Fibroblast of pulmonary artery (primary cell): ENCODE data around the gene ABI3BP.

Experiments
- DNase-seq: peaks from one replicate; pipeline ENCODE4 v3.0.0-alpha.2; 2010; ENCODE audit warnings: low read depth
- H3K4me3 ChIP-seq: replicated peaks from 2 replicates; pipeline ENCODE4 v1.5.1; 2011; ENCODE audit warnings: low read depth, mild to moderate bottlenecking, control low read depth, low read length, moderate library complexity
- TF ChIP-seq, protein P1 (sequence below): IDR thresholded peaks from 2 replicates; pipeline ENCODE4 v1.5.1; 2011; ENCODE audit warnings: mild to moderate bottlenecking, control low read depth, low read length, inconsistent platforms; ENCODE audit errors: missing control alignments

The ABI3BP gene

DNA sequence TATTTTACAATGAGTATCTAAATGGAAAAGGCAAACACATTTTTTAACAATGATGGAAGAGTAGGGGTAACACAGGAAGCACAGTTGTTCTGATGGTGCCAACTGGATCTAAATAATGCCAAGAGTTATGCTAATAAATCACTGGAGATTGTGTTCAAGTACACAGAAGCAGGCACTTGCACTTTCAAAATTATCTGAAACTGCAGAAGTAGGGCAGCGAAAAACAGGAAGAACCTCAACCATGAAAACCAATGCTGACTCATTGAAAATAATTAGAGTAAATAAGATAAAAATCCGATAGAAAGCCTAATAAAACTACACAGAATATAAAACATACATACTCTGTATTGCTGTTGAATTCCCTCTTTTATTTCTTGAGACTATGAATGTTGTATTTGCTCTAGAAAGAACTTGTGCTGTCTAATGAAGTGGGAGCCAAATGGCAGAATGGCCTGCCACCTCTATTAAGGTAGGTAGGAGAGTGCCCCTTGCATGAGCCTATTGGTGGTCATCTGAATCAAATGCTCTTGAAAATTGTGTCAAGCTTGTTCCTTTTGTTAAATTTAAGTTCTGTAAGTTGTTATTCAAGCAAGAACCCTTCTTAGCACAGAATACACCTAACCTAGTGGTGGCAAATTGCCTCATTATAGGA, 93.7 kb downstream of the ABI3BP start:
- H3K4me3 ChIP-seq, result no peak overlapping the region
- peak; percentile 43 for DNase-seq
- TF ChIP-seq, protein P1, sequence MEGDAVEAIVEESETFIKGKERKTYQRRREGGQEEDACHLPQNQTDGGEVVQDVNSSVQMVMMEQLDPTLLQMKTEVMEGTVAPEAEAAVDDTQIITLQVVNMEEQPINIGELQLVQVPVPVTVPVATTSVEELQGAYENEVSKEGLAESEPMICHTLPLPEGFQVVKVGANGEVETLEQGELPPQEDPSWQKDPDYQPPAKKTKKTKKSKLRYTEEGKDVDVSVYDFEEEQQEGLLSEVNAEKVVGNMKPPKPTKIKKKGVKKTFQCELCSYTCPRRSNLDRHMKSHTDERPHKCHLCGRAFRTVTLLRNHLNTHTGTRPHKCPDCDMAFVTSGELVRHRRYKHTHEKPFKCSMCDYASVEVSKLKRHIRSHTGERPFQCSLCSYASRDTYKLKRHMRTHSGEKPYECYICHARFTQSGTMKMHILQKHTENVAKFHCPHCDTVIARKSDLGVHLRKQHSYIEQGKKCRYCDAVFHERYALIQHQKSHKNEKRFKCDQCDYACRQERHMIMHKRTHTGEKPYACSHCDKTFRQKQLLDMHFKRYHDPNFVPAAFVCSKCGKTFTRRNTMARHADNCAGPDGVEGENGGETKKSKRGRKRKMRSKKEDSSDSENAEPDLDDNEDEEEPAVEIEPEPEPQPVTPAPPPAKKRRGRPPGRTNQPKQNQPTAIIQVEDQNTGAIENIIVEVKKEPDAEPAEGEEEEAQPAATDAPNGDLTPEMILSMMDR, result no peak

DNA sequence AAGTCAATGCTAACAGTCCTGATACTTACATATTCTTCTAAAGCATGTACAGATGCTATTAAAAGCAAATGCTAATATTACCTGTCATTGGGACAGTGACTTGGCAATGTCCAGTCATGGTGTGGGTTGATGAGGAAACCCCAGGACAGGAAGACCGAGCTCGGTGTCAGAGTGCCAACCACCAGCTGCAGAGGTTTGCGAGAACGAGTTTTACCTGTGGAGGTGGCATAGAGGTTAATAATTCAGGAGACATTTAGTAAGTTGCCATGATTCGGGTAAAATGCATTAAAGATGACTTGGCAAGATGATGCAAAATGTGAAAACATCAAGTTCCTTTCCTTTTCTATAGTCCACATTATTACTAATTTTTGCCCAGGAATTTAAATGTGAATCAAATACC, 94.5 kb downstream of the ABI3BP start:
- no peak overlapping the region for H3K4me3 ChIP-seq
- no peak for DNase-seq
- TF ChIP-seq, protein P1, result no peak

DNA sequence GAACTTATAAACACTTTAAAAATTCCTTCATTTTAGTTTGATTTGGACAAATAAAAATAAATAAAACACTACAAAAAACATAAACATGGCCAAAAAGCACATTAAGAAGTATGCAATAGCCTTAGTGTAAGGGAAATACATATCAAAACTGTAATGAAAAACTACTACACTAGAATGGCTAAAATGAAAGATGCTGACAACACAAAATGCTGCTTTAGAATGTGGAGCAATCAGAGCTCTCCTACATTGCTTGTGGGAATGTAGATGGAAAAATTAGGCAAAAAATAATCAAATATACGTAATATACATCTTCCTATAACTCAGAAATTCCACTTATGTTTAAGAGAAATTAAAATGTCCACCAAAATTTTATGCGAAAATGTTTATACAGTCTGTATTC, 96.2 kb downstream of the ABI3BP start:
- TF ChIP-seq, protein P1, result no peak
- no peak for DNase-seq
- H3K4me3 ChIP-seq, result no peak overlapping the region

DNA sequence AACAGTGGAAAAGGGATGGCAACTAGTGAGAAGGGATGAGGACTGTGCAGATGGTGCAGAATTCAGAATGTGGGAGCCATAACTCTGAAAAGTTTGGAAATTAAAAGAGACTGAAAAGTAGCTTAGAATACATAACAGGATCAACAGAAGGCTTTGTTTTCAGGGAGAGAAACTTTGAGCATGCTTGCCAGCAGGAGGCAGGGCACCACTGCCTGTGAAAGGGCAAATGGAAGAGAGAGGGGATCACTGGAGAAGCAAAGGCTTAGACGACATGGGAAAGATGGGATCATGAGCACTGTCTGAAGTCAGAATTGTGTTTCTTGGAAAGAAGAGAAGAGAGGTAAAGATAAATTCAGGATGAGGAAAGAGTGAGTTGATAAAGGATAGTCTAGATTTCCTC, 99.6 kb downstream of the ABI3BP start:
- TF ChIP-seq, protein P1, result peak; percentile 93
- DNase-seq, result peak; percentile 74
- H3K4me3 ChIP-seq, result no peak overlapping the region

DNA sequence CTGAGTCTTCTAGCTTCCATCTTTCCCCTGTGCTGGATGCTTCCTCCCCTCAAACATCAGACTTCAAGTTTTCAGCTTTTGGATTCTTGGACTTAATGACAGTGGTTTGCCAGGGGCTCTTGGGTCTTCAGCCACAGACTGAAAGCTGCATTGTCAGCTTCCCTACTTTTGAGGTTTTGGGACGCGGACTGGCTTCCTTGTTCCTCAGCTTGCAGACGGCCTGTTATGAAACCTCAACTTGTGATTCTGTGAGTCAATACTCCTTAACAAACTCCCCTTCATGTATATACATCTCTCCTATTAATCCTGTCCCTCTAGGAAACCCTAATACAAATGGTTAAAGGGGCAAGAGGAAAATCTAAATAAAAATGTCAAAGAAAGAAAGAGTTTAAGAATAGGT, 100.1 kb downstream of the ABI3BP start:
- no peak for DNase-seq
- TF ChIP-seq, protein P1, result no peak
- H3K4me3 ChIP-seq, result no peak overlapping the region

DNA sequence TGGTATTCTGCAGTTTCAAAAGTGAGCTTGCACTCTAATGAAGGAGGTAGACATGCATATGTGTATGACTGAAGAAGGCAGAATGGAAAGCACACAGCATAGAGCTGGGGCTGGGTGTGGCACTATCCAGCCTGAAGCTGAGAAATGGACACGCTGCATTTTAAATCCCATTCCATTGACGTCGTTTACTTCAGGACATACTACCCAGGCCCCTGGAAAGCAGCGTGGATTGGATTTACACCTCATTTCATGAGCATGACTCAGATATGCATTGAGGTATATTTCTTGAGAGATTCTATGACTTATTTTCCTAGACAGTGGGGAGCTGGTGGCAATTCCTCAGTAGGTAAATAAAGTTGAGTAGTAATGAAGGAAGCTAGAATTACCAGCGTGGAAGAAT, 101.4 kb downstream of the ABI3BP start:
- DNase-seq, result no peak
- H3K4me3 ChIP-seq, result no peak overlapping the region
- TF ChIP-seq, protein P1, result no peak

DNA sequence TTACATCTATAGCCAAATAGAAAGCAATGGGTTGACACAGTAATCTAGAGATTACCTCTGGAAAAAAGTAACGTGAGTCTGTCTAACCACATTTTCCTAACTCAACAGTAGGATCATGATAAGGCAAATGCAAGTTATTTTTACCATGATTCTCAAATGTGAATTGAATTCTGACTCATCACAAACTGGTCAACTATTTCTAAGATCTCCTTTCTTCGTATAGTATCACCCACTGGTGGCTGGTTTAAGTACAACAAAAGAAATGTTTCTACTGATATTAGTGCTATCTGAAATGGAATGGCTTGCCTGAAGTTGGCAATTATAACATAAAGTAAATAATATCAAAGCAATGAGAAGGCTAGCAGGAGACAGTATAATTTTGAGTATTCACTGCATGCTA, 102.2 kb downstream of the ABI3BP start:
- peak; percentile 77 for DNase-seq
- TF ChIP-seq, protein P1, result peak; percentile 62
- H3K4me3 ChIP-seq, result no peak overlapping the region
